Measurements from ENCODE around the gene ZGLP1. TPM values are rescaled to one million over a fixed set of nuclear protein-coding genes. Genes with fewer than 3 reads are reported as not detected.

The ZGLP1 gene
- total RNA-seq, 6 experiments from 2014 or later: 0.62 to 4.4 (median 1.5) TPM

DNA sequence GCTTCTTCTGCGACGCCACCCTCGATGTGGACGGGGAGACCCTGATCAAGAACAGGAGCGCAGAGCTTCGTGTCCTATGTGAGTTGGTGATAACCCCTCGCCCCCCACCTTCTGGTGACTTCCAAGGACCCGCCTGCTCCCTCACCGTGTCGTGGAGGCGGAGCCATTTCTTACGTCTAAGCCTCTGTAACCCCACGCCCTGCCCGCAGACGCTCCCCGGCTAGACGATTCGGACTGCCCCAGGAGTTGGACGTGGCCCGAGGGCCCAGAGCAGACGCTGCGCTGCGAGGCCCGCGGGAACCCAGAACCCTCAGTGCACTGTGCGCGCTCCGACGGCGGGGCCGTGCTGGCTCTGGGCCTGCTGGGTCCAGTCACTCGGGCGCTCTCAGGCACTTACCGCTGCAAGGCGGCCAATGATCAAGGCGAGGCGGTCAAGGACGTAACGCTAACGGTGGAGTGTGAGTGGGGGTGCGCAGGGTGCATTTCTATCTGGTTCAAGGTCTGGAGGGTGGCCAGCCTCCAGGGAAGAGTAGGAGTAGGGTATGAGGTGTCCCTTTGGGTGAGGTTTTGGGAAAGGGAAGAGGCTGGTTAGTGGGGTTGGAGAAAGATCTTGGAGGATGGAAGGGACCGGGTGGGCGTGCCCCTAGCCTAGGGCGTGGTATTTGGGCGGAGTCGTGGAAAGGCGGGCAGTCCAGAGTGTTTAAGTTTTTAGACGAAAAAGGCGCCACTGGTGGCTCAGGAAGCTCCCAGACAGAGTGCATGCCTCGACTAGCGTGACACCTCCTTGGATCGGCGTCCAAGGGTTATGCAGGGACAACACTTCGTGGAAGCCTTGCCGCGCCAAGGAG lies 16.6 kb downstream of the ZGLP1 start:
- intact Hi-C loops (cut with DNase I): no loop called here
- peak overlapping the region in 1 of 3 donors; percentile 26 for H3K4me3 ChIP-seq
- TF ChIP-seq, protein P1, sequence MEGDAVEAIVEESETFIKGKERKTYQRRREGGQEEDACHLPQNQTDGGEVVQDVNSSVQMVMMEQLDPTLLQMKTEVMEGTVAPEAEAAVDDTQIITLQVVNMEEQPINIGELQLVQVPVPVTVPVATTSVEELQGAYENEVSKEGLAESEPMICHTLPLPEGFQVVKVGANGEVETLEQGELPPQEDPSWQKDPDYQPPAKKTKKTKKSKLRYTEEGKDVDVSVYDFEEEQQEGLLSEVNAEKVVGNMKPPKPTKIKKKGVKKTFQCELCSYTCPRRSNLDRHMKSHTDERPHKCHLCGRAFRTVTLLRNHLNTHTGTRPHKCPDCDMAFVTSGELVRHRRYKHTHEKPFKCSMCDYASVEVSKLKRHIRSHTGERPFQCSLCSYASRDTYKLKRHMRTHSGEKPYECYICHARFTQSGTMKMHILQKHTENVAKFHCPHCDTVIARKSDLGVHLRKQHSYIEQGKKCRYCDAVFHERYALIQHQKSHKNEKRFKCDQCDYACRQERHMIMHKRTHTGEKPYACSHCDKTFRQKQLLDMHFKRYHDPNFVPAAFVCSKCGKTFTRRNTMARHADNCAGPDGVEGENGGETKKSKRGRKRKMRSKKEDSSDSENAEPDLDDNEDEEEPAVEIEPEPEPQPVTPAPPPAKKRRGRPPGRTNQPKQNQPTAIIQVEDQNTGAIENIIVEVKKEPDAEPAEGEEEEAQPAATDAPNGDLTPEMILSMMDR (IDR thresholded peaks at IDR 0.05): no peak
- no peak for TF ChIP-seq POLR2A (IDR thresholded peaks at IDR 0.05)
- peaks cover 15 to 34% of the 10 kb centered on the region in 2 donors for H3K27me3 ChIP-seq
- peaks cover 0 to 37% (median 6%) of the 10 kb centered on the region in 4 donors for H3K4me1 ChIP-seq
- no peak for DNase-seq
- WGBS (ENCODE audit: insufficient coverage, low coverage, low lambda C conversion rate, missing lambda C conversion rate): 23% methylated on average over 17 of the region's 56 CpGs
- no peak for ATAC-seq
- no peaks in the 10 kb centered on the region for H3K36me3 ChIP-seq
- no peaks in the 10 kb centered on the region for H3K9me3 ChIP-seq
- no peak overlapping the region for H3K27ac ChIP-seq

DNA sequence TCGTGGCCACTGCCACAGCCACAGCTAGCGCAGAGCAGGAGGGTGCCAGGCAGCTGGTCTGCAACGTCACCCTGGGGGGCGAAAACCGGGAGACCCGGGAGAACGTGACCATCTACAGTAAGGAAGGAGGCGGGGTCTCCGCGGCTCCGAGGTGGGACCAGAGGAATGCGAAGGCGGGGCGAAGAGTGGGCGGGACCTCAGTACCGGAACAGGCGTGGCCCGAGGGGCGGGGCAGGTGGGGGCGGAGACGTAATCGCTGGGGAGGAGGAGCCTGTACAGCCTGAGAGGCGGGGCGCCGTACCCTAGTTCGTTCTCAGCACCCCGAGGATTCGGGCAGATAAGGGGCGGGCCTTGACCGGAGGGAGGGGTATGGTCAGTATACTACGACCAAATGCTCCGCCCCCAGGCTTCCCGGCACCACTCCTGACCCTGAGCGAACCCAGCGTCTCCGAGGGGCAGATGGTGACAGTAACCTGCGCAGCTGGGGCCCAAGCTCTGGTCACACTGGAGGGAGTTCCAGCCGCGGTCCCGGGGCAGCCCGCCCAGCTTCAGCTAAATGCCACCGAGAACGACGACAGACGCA lies 17.3 kb downstream of the ZGLP1 start:
- DNase-seq: peak; percentile 80 to 89 (median 85)
- peak; percentile 68 to 83 (median 74) for ATAC-seq
- Histone ChIP-seq H3K27me3 (peaks cover 15 to 34% of the 10 kb centered on the region in 2 donors), H3K9me3 (no peaks in the 10 kb centered on the region), H3K36me3 (no peaks in the 10 kb centered on the region), H3K4me3 (peak overlapping the region in 1 of 3 donors; percentile 26), H3K27ac (no peak overlapping the region), H3K4me1 (peaks cover 0 to 43% (median 6%) of the 10 kb centered on the region in 4 donors)
- TF ChIP-seq POLR2A (IDR thresholded peaks at IDR 0.05): no peak
- TF ChIP-seq, protein P1 (IDR thresholded peaks at IDR 0.05): no peak
- 5% methylated on average over 14 of the region's 45 CpGs for WGBS (ENCODE audit: insufficient coverage, low coverage, low lambda C conversion rate, missing lambda C conversion rate)
- intact Hi-C loops (cut with DNase I): no loop called here

DNA sequence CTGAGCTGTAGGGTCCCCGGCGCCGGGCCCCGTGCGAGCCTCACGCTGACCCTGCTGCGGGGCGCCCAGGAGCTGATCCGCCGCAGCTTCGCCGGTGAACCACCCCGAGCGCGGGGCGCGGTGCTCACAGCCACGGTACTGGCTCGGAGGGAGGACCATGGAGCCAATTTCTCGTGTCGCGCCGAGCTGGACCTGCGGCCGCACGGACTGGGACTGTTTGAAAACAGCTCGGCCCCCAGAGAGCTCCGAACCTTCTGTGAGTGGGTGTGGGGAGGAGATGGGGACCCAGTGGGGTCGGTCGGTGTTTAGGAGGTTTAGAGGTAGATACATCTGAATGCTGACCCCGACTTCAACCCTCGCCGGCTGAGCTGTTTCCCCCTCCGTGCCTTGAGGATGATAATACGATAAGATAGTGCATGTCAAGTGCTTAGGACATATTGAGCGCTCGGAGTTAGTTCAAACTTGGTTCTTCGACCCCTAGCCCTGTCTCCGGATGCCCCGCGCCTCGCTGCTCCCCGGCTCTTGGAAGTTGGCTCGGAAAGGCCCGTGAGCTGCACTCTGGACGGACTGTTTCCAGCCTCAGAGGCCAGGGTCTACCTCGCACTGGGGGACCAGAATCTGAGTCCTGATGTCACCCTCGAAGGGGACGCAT lies 17.9 kb downstream of the ZGLP1 start:
- H3K4me1 ChIP-seq: peaks cover 0 to 49% (median 6%) of the 10 kb centered on the region in 4 donors
- H3K36me3 ChIP-seq: no peaks in the 10 kb centered on the region
- no peak for DNase-seq
- H3K27ac ChIP-seq: no peak overlapping the region
- intact Hi-C loops (cut with DNase I): no loop called here
- peak overlapping the region; percentile 11 to 36 (median 15) for H3K4me3 ChIP-seq
- peak in 2 of 4 donors; percentile 1 to 2 for ATAC-seq
- H3K27me3 ChIP-seq: peaks cover 15 to 34% of the 10 kb centered on the region in 2 donors
- TF ChIP-seq, protein P1 (IDR thresholded peaks at IDR 0.05): no peak
- TF ChIP-seq POLR2A (IDR thresholded peaks at IDR 0.05): no peak
- H3K9me3 ChIP-seq: no peaks in the 10 kb centered on the region
- WGBS (ENCODE audit: insufficient coverage, low coverage, low lambda C conversion rate, missing lambda C conversion rate): 0% methylated on average over 6 of the region's 49 CpGs

DNA sequence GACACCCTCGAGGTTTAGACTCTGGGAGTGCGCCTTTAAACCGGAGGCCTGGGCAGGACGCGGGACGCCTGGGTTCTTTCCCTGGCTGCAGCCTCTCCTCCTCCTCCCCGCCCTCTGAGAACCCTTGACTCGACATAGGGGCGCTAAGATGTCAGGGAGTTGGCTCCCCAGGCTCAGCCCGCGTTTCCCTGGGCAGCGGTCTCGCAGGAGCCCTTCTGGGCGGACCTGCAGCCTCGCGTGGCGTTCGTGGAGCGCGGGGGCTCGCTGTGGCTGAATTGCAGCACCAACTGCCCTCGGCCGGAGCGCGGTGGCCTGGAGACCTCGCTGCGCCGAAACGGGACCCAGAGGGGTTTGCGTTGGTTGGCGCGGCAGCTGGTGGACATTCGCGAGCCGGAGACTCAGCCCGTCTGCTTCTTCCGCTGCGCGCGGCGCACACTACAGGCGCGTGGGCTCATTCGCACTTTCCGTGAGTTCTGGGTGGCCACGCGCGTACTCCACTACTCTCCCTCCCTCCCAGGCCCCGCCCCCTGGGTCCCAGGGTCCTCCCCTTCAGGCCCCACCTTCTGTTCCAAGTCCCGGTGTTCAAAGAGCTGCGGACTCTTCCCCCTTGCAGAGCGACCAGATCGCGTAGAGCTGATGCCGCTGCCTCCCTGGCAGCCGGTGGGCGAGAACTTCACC lies 18.6 kb downstream of the ZGLP1 start:
- peaks cover 15 to 34% of the 10 kb centered on the region in 2 donors for H3K27me3 ChIP-seq
- DNase-seq (peak in 1 of 3 donors; percentile 64), ATAC-seq (peak in 3 of 4 donors; percentile 14 to 23 (median 18))
- H3K27ac ChIP-seq: no peak overlapping the region
- intact Hi-C loops (cut with DNase I): no loop called here
- H3K36me3 ChIP-seq: peaks cover 0 to under 1% (median under 1%) of the 10 kb centered on the region in 4 donors
- H3K4me3 ChIP-seq: peak overlapping the region; percentile 11 to 36 (median 15)
- no peaks in the 10 kb centered on the region for H3K9me3 ChIP-seq
- peaks cover 0 to 56% (median 6%) of the 10 kb centered on the region in 4 donors for H3K4me1 ChIP-seq
- TF ChIP-seq, protein P1 (IDR thresholded peaks at IDR 0.05): no peak
- peak; percentile 10 for TF ChIP-seq POLR2A (IDR thresholded peaks at IDR 0.05)
- 1% methylated on average over 17 of the region's 57 CpGs for WGBS (ENCODE audit: insufficient coverage, low coverage, low lambda C conversion rate, missing lambda C conversion rate)
